NB4 (cell line): ENCODE data around the gene MEF2C.

Experiments
- DNase-seq: peaks from one replicate; pipeline ENCODE4 v3.0.0; 2010; ENCODE audit warnings: low read depth
- H3K4me3 ChIP-seq: one replicate; pipeline ENCODE4 v1.5.1; 2011; ENCODE audit warnings: mild to moderate bottlenecking, low read depth, low read length, moderate library complexity
- MAX ChIP-seq: IDR thresholded peaks from 2 replicates; pipeline ENCODE4 v1.6.1; 2011; ENCODE audit warnings: low read depth, low read length
- MYC ChIP-seq: IDR thresholded peaks from 2 replicates; pipeline ENCODE4 v1.6.1; 2011; ENCODE audit warnings: low read depth, low read length
- POLR2A ChIP-seq: IDR thresholded peaks from 2 replicates; pipeline ENCODE4 v1.6.1; 2011; ENCODE audit warnings: mild to moderate bottlenecking; ENCODE audit not compliant: insufficient read length; ENCODE audit errors: extremely low read depth
- TF ChIP-seq, protein P1 (sequence below): IDR thresholded peaks from one replicate; pipeline ENCODE4 v1.5.1; 2012; ENCODE audit warnings: low read depth, low read length

MEF2C gene

DNA sequence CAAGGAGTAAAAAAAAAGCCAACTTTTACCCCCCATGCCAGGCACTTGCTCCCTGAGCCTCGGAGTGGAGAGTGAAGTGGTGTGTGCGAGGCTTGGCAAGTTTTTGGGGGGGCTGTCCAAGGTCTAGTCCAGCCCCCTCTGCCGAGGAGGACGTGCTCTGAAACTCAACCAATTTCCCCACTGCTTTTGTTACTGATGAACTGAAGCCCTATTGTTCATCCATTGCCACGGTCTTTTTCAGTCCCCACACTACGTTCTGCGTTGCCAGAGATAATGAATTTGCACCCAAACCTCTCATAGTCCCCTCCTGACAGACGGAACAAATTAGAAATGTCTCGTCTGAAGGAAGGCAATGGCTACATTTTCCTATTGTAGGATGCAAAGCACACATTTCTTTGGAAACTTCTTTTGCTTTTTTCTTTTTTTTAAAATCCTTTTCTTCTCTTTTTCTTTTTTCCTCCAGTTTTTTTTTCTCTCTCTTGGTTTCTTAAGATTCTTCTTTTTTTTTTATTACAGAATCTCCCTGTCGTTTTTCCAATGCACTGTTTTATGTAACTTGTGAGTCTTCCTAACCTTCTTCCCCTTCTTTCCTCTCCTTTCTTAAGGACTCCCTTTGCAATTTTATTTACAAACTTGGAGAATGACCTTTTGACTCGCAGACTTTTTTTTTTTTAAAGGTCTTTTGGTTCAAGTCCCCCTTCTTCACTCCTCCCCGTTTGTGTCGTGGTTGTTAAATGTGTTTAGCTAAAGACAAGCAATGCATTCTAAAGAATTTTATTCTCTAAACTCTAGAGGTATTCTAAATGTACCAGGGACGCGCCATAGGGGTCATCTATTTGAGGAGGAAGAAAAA, 209.5 kb downstream of the MEF2C start:
- TF ChIP-seq MYC (no peak; the same call in 1 of the 2 replicates), POLR2A (no peak), MAX (no peak)
- TF ChIP-seq, protein P1, sequence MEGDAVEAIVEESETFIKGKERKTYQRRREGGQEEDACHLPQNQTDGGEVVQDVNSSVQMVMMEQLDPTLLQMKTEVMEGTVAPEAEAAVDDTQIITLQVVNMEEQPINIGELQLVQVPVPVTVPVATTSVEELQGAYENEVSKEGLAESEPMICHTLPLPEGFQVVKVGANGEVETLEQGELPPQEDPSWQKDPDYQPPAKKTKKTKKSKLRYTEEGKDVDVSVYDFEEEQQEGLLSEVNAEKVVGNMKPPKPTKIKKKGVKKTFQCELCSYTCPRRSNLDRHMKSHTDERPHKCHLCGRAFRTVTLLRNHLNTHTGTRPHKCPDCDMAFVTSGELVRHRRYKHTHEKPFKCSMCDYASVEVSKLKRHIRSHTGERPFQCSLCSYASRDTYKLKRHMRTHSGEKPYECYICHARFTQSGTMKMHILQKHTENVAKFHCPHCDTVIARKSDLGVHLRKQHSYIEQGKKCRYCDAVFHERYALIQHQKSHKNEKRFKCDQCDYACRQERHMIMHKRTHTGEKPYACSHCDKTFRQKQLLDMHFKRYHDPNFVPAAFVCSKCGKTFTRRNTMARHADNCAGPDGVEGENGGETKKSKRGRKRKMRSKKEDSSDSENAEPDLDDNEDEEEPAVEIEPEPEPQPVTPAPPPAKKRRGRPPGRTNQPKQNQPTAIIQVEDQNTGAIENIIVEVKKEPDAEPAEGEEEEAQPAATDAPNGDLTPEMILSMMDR, result no peak
- DNase-seq, result peak; percentile 81
- peak overlapping the region; percentile 85 for H3K4me3 ChIP-seq

DNA sequence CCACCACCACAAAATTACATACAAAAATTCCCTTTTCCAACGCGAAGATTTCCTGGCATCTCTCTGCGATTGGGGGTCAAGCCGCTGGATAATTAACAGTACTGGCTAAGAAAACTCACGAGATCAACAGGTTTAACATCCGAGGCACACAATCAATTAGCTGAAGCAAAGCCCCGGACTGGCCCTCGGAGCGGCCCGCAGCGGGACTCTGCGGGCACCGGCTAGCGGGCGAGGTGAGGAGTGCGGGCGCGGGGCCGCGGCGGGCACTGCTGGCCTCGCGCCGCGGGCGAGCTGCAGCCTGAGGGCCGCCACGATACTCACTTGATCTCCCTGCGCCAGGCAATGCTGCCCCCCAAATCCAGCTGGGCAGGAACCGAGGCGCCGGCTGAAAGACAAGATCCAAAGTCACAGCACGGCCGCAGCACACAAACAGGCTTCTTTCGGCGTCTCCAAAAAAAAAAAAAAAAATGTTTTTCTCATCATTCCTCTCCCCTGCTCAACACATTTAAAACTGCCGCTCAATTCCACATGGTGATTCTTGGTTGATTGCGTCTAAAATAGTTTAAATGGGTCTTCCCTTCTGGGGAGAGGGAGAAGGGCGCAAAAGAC, 210.2 kb downstream of the MEF2C start:
- TF ChIP-seq MAX (no peak), POLR2A (no peak), MYC (peak; percentile 5; the same call in 1 of the 2 replicates)
- TF ChIP-seq, protein P1, result no peak
- DNase-seq, result peak; percentile 62
- H3K4me3 ChIP-seq, result peak overlapping the region; percentile 85

DNA sequence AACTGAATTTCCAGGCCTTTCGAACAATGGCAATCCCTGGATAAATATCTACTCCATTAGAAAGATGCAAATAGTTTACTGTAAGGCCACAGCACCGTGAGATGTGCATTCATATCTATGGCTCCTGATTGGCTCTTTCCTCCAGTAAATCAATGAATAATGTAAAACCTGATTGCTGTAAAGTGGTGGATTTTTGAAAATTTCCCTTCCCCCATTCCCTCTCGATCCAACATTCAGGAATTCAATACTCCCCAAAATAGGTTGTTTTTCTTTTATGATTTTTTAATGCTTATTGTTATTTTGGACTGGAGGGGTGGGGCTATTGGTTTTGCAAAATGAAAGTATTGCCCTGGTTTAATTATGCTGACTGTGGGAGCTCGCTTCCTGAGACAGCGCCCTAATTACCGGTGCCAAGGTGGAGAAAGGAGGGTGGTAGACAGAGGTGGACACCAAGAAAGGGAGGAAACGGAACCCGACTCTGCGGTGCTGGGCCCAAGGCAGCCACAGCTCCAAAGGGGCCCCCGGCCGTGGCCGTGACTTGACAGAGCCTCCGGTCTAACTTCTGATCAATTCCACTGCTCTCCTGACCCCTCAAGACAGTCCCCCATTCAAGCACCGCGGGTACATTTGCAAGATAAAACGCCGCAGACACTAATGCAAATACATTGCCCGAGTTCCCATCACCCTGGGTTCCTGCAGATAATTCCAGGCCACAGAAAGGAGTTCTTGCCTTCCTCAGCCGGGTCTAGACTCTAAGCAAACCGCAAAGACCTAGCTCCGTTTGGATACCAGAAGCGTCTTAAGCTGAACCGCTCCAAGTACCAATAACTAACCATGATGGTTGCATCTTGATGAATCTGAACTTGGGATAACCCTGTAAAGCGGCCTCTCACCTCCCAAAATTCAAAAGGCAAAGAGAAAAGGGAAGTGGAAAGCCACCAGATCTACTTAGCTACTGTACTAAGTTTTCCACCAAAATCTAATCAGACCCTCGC, 211.2 kb downstream of the MEF2C start:
- peak; percentile 57 for DNase-seq
- H3K4me3 ChIP-seq, result peak overlapping the region; percentile 85
- TF ChIP-seq MAX, result no peak
- TF ChIP-seq, protein P1, result no peak
- TF ChIP-seq MYC, result no peak
- no peak for TF ChIP-seq POLR2A

DNA sequence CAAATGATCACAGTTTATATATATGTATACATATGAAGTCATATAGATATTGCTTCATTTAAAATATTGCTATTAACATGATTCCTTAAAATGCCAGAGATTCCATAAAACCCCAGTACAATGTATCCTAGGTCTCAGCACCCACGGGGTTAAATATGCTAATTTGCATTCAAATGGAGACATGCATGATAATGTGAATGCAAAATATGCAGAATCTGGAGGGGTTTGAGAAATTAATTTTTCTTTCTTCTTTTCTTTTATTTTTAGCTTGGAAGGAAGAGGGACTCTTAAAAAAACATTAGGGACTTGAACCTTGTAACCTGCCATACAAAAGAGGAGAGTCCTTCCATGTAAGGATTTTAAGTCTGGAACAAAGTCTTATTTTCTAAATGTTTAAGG, 211.9 kb downstream of the MEF2C start:
- peak overlapping the region; percentile 85 for H3K4me3 ChIP-seq
- TF ChIP-seq POLR2A, result no peak
- TF ChIP-seq MYC, result no peak
- no peak for TF ChIP-seq MAX
- TF ChIP-seq, protein P1, result no peak
- no peak for DNase-seq

DNA sequence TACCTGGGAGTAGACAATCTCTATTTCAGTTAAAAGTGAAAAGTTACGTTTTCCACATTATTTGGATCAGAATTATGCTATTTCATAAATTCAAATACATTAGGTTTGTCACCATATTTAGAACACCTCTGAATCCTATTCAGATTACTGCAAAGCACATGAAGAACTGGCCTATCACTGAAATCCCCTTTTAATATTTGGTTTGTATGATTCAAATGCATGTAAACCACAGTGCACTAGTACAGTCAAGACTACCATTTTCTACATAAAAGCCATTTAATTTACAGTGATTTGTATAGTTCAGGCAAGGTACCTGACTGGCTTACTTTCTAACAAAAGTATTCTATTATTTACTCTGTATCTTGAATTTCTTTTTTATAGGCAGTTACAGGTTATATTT, 212.5 kb downstream of the MEF2C start:
- no peak for TF ChIP-seq POLR2A
- no peak for TF ChIP-seq MYC
- TF ChIP-seq, protein P1, result no peak
- no peak for TF ChIP-seq MAX
- peak overlapping the region; percentile 85 for H3K4me3 ChIP-seq
- no peak for DNase-seq
